WTC11 (cell line): Measurements from ENCODE around the gene CACNB1. TPM values are rescaled to one million over a fixed set of nuclear protein-coding genes. Genes with fewer than 3 reads are reported as not detected.

Experiments used
- ATAC-seq: fragments of 200-7000 bp; cut with Tn5 transposase; 2 replicates; pipeline ENCODE4 v1.10.0; 2021; ENCODE audit warnings: mild to moderate bottlenecking, moderate library complexity
- CTCF ChIA-PET: fragments of 300-600 bp; sonication (Branson Sonifier 250); formaldehyde crosslinking; loops from one replicate; lab custom pipeline; 2021; ENCODE audit warnings: antibody characterized with exemption; lab: Charles Lee
- POLR2A ChIA-PET: fragments of 350-600 bp; sonication (Branson Sonifier 250); formaldehyde crosslinking; loops from one replicate; lab custom pipeline; 2021; ENCODE audit warnings: antibody characterized with exemption; lab: Charles Lee
- DNase-seq: peaks from one replicate; pipeline ENCODE4 v3.0.0; 2021; ENCODE audit warnings: low spot score
- H3K27ac Mint-ChIP-seq: 2 replicates; pipeline ENCODE4 v1.8.0; 2021; ENCODE audit warnings: mixed read lengths
- H3K27me3 Mint-ChIP-seq: 2 replicates; pipeline ENCODE4 v1.8.0; 2021; ENCODE audit warnings: low read depth, mild to moderate bottlenecking, moderate library complexity, mixed read lengths
- H3K36me3 Mint-ChIP-seq: 2 replicates; pipeline ENCODE4 v1.8.0; 2021; ENCODE audit warnings: mixed read lengths
- H3K4me1 Mint-ChIP-seq: 2 replicates; pipeline ENCODE4 v1.8.0; 2022; ENCODE audit warnings: mixed read lengths
- H3K4me3 Mint-ChIP-seq: 2 replicates; pipeline ENCODE4 v1.8.0; 2021; ENCODE audit warnings: mild to moderate bottlenecking, moderate library complexity, mixed read lengths
- H3K9me3 Mint-ChIP-seq: 2 replicates; pipeline ENCODE4 v1.8.0; 2021; ENCODE audit warnings: mixed read lengths
- AR ChIP-seq: fragments of 250-450 bp; sonication (Bioruptor Pico); IDR thresholded peaks from 2 replicates; pipeline ENCODE4 v1.9.0; 2021; ENCODE audit warnings: mild to moderate bottlenecking
- ATF1 ChIP-seq: sonication (generic); formaldehyde crosslinking; IDR thresholded peaks from 2 replicates; pipeline ENCODE4 v1.8.1; 2023; ENCODE audit warnings: mild to moderate bottlenecking, moderate library complexity, missing genetic modification reagents
- CREB1 ChIP-seq: sonication (generic); formaldehyde crosslinking; IDR thresholded peaks from 2 replicates; pipeline ENCODE4 v1.8.0; 2023; ENCODE audit warnings: mild to moderate bottlenecking, missing genetic modification reagents
- ELF4 ChIP-seq: sonication (generic); formaldehyde crosslinking; IDR thresholded peaks from 2 replicates; pipeline ENCODE4 v1.8.1; 2022; ENCODE audit warnings: low read depth, mild to moderate bottlenecking, moderate library complexity, missing genetic modification reagents
- EMX1 ChIP-seq: fragments of 250-450 bp; sonication (Bioruptor Pico); IDR thresholded peaks from 2 replicates; pipeline ENCODE4 v1.8.0; 2021; ENCODE audit warnings: mild to moderate bottlenecking
- FOXK1 ChIP-seq: sonication (generic); formaldehyde crosslinking; IDR thresholded peaks from 2 replicates; pipeline ENCODE4 v1.8.0; 2022; ENCODE audit warnings: mild to moderate bottlenecking, moderate library complexity, missing genetic modification reagents
- FOXP1 ChIP-seq: sonication (generic); formaldehyde crosslinking; IDR thresholded peaks from 2 replicates; pipeline ENCODE4 v1.8.0; 2022; ENCODE audit warnings: missing genetic modification reagents, mild to moderate bottlenecking, moderate library complexity, borderline replicate concordance
- HMGXB4 ChIP-seq: sonication (generic); formaldehyde crosslinking; IDR thresholded peaks from 2 replicates; pipeline ENCODE4 v1.8.1; 2023; ENCODE audit warnings: mild to moderate bottlenecking, moderate library complexity, missing genetic modification reagents
- JAZF1 ChIP-seq: fragments of 250-450 bp; sonication (Bioruptor Pico); IDR thresholded peaks from 2 replicates; pipeline ENCODE4 v1.9.0; 2021; ENCODE audit warnings: moderate library complexity, mild to moderate bottlenecking, inconsistent platforms
- MXD4 ChIP-seq: fragments of 250-450 bp; sonication (Bioruptor Pico); IDR thresholded peaks from 2 replicates; pipeline ENCODE4 v1.8.0; 2021; ENCODE audit warnings: mild to moderate bottlenecking, moderate library complexity, borderline replicate concordance
- SMAD3 ChIP-seq: sonication (generic); formaldehyde crosslinking; IDR thresholded peaks from 2 replicates; pipeline ENCODE4 v1.8.0; 2022; ENCODE audit warnings: missing genetic modification reagents, mild to moderate bottlenecking, borderline replicate concordance
- STAT6 ChIP-seq: sonication (generic); formaldehyde crosslinking; conservative IDR thresholded peaks from 2 replicates; pipeline ENCODE4 v1.8.1; 2023; ENCODE audit warnings: mild to moderate bottlenecking, low read depth, missing genetic modification reagents, moderate library complexity
- ZMAT4 ChIP-seq: fragments of 250-450 bp; sonication (Bioruptor Pico); IDR thresholded peaks from 2 replicates; pipeline ENCODE4 v1.9.0; 2021; ENCODE audit warnings: mild to moderate bottlenecking
- ZNF121 ChIP-seq: sonication (generic); formaldehyde crosslinking; IDR thresholded peaks from 2 replicates; pipeline ENCODE4 v1.8.0; 2023; ENCODE audit warnings: missing genetic modification reagents
- ZNF232 ChIP-seq: sonication (generic); formaldehyde crosslinking; IDR thresholded peaks from 2 replicates; pipeline ENCODE4 v1.8.0; 2022; ENCODE audit warnings: mild to moderate bottlenecking, missing genetic modification reagents
- ZNF281 ChIP-seq: sonication (generic); formaldehyde crosslinking; IDR thresholded peaks from 2 replicates; pipeline ENCODE4 v1.8.0; 2023; ENCODE audit warnings: mild to moderate bottlenecking, missing genetic modification reagents
- ZNF317 ChIP-seq: sonication (generic); formaldehyde crosslinking; IDR thresholded peaks from 2 replicates; pipeline ENCODE4 v1.8.1; 2023; ENCODE audit warnings: low read depth, mild to moderate bottlenecking, moderate library complexity, missing genetic modification reagents, borderline replicate concordance
- ZNF671 ChIP-seq: fragments of 250-450 bp; sonication (Bioruptor Pico); IDR thresholded peaks from 2 replicates; pipeline ENCODE4 v1.8.0; 2021; ENCODE audit warnings: mild to moderate bottlenecking
- total RNA-seq: library from RNA; stranded (reverse); gene quantifications from 3 replicates; pipeline ENCODE4 v1.2.3, GENCODE V29; 2021

The CACNB1 gene
- total RNA-seq, 1 experiment from 2014 or later, result 17.0 TPM

- no peak for TF ChIP-seq ZNF281
- TF ChIP-seq CREB1, result no peak
- no peak for TF ChIP-seq AR (CRISPR knock-in tag)
Measured at GRCh38 chr17:39161962-39162361, 35.5 kb downstream of the CACNB1 start (continued).

- ChIA-PET POLR2A (interaction anchor here (0.7 kb wide), 1 partner anchor 1199 kb away, joined by 4 read pairs; no protein-coding TSS in a partner anchor), CTCF (interaction anchor here (0.7 to 1.8 kb wide), 4 partner anchors 16 to 191 kb away, joined by 3 to 12 read pairs (median 4); partner anchors contain the start of gene FBXO47)
- Mint-ChIP-seq H3K36me3 (0 out of 2 replicates have a peak, but pooled peaks cover 2% of the 10 kb centered on the region), H3K27ac (no peak overlapping the region), H3K27me3 (peaks cover 8% of the 10 kb centered on the region), H3K4me1 (peaks cover 9% of the 10 kb centered on the region), H3K4me3 (no peak overlapping the region), H3K9me3 (no peaks in the 10 kb centered on the region)
- no peak for TF ChIP-seq MXD4 (CRISPR knock-in tag)
- no peak for TF ChIP-seq ZNF317 (CRISPR knock-in tag)
- peak; percentile 77 for TF ChIP-seq ZNF121
- ATAC-seq (no peak), DNase-seq (no peak)
Measured at GRCh38 chr17:39158623-39159022, 38.8 kb downstream of the CACNB1 start.

- Mint-ChIP-seq H3K36me3 (0 out of 2 replicates have a peak, but pooled peaks cover 2% of the 10 kb centered on the region), H3K4me1 (peaks cover 17% of the 10 kb centered on the region), H3K27me3 (peaks cover 19% of the 10 kb centered on the region), H3K4me3 (no peak overlapping the region), H3K9me3 (no peaks in the 10 kb centered on the region), H3K27ac (no peak overlapping the region)
- ChIA-PET POLR2A (no interaction called here), CTCF (interaction anchor here (1.0 to 6.8 kb wide), 6 partner anchors 9 to 173 kb away, joined by 3 to 130 read pairs (median 5); partner anchors contain the start of gene ARL5C)
- no peak for DNase-seq
- ATAC-seq, result no peak
- TF ChIP-seq FOXK1 (CRISPR knock-in tag) (no peak), EMX1 (CRISPR knock-in tag) (no peak), ATF1 (CRISPR knock-in tag) (no peak), ELF4 (CRISPR knock-in tag) (no peak), STAT6 (CRISPR knock-in tag) (no peak), ZNF232 (CRISPR knock-in tag) (no peak), JAZF1 (CRISPR knock-in tag) (no peak), SMAD3 (CRISPR knock-in tag) (no peak), HMGXB4 (CRISPR knock-in tag) (no peak), ZNF671 (CRISPR knock-in tag) (no peak), ZMAT4 (no peak), AR (CRISPR knock-in tag) (no peak), FOXP1 (CRISPR knock-in tag) (no peak)
Measured at GRCh38 chr17:39156491-39156890, 41.0 kb downstream of the CACNB1 start.
